LNCaP clone FGC (cell line): ENCODE measurements around the gene DLG5.

Experiments used
- DNase-seq: peaks from one replicate; pipeline ENCODE4 v3.0.0-alpha.2; 2011; ENCODE audit warnings: low read depth
- H3K4me3 ChIP-seq: 2 replicates; pipeline ENCODE4 v1.5.1; 2011; ENCODE audit warnings: mild to moderate bottlenecking, low read depth, low read length, control low read depth
- CTCF ChIP-seq: IDR thresholded peaks from 2 replicates; pipeline ENCODE4 v1.5.1; 2012; ENCODE audit warnings: mild to moderate bottlenecking; ENCODE audit not compliant: control insufficient read depth, insufficient read depth; ENCODE audit errors: extremely low read depth

DLG5 gene

GRCh38 chr10:77834540-77834939 is 92.0 kb downstream of the DLG5 start:
- DNase-seq, result no peak
- TF ChIP-seq CTCF, result no peak
- H3K4me3 ChIP-seq, result no peak overlapping the region

- DNase-seq, result no peak
- TF ChIP-seq CTCF, result no peak
- H3K4me3 ChIP-seq, result no peak overlapping the region
Measured at GRCh38 chr10:77833792-77834191, 92.8 kb downstream of the DLG5 start.

DNA sequence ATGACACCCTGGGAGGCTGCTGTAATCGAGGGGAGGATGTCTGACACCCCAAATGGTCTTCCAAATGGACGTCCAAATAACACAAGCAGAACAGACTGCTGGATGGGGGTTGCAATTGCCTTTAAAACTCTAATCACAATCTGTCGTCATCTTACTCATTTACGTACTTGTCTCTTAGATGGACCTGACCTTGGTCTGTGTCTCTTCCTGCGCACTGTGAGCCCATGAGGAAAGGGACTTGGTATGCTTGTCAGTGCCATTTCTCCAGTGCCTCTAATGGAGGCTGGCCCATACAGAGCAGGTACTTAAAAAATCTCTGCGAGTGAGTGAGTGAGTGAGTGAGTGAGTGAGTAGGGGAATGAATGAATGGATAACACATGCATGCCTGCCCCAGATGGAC is 93.3 kb downstream of the DLG5 start:
- no peak for TF ChIP-seq CTCF
- no peak for DNase-seq
- H3K4me3 ChIP-seq, result no peak overlapping the region

DNA sequence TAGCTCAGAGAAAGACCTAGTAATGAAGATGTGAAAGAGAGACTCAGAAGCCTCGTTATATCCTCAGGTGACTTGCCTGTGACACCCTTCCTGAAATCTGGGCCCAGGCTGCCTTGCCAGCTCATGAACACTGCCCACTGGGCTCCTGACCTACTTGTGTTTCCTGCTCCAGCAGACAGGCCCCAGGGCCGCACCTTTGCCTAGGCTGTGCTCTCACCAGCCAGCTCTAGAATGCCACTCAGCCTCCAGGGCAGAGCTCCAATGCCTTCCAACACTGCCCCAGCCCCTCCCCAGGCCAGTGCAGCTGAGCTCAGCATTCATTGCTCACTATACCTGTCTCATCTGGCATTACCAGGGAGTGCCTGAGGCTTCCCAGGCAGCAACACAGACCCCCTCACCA is 94.3 kb downstream of the DLG5 start:
- no peak for TF ChIP-seq CTCF
- DNase-seq, result no peak
- H3K4me3 ChIP-seq, result no peak overlapping the region

DNA sequence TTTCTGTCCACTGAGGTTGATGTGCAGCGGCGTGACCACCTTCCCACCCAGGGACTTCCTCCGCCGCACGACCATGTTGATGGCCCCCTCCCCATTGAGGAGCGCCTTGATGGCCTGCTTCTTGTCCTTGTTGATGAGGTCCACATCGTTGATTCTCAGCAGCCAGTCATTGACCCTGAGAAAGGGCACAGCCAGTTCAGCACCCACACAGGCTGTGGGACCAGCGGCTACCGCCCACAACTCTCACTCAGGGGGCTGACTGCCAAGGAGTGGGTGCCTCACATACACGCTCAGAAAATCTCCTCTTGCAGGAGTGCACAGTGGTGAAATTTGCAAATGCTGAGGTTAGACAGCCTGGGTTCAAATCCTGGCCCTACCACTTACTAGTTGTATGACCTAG is 97.2 kb downstream of the DLG5 start:
- no peak for TF ChIP-seq CTCF
- no peak for DNase-seq

DNA sequence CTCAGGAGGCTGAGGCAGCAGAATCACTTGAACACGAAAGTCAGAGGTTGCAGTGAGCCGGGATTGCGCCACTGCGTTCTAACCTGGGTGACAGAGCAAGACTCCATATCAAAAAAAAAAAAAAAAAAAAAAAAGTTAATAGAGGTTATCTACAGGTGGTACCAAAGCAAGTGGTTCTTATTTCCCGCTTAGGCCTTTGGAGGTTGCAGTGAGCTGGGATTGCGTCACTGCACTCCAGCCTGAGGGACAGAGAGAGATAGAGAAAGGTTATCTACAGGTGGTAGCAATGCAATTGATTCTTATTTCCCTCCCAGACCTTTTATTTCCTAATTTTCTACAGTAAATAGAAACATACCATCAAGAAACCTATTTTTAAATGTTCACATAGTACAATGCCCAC is 98.2 kb downstream of the DLG5 start:
- TF ChIP-seq CTCF, result no peak
- no peak overlapping the region for H3K4me3 ChIP-seq
- DNase-seq, result no peak

More for the DNA sequence above, 97.2 kb downstream of the DLG5 start:
- H3K4me3 ChIP-seq, result no peak overlapping the region

GRCh38 chr10:77827366-77827765 is 99.2 kb downstream of the DLG5 start:
- DNase-seq, result no peak
- no peak for TF ChIP-seq CTCF

More at GRCh38 chr10:77827366-77827765, 99.2 kb downstream of the DLG5 start:
- H3K4me3 ChIP-seq, result no peak overlapping the region
